Transverse colon (tissue), 4 donors: ENCODE measurements around the gene SGCB. TPM values are rescaled to one million over a fixed set of nuclear protein-coding genes. Genes with fewer than 3 reads are reported as not detected.

ENCODE experiments used
- DNase-seq: peaks from one replicate; pipeline ENCODE4 v3.0.0-alpha.2; 2019
- H3K27ac ChIP-seq, 4 donors: fragments of 200-600 bp; sonication (generic); 2 replicates each; pipeline ENCODE4 v1.5.1; 2016 to 2018; ENCODE audit warnings: inconsistent platforms in 4 of 4
- H3K27me3 ChIP-seq: fragments of 200-600 bp; sonication (generic); 2 replicates; pipeline ENCODE4 v1.5.1; 2017; ENCODE audit warnings: inconsistent platforms
- H3K36me3 ChIP-seq, 4 donors: fragments of 200-600 bp; sonication (generic); 2 replicates each; pipeline ENCODE4 v1.5.1; 2017 to 2019; ENCODE audit warnings: inconsistent platforms in 4 of 4
- H3K4me1 ChIP-seq, 4 donors: fragments of 200-600 bp; sonication (generic); 2 replicates each; pipeline ENCODE4 v1.5.1; 2017 to 2020; ENCODE audit warnings: inconsistent platforms in 4 of 4
- H3K4me3 ChIP-seq, 4 donors: fragments of 200-600 bp; sonication (generic); 1 replicate in 1 of 4; 2 replicates in 3 of 4; pipeline versions ENCODE4 v1.5.1 to v1.6.1; 2017 to 2019; ENCODE audit warnings: inconsistent platforms in 4 of 4
- H3K9me3 ChIP-seq, 2 donors: fragments of 200-600 bp; sonication (generic); 2 replicates each; pipeline ENCODE4 v1.5.1; 2017 to 2019; ENCODE audit warnings: inconsistent platforms in 2 of 2
- CTCF ChIP-seq, 5 experiments: fragments of 200-600 bp in 3 of 5; fragments of 450-650 bp in 2 of 5; sonication (generic) in 3 of 5; IDR thresholded peaks; 1 replicate in 2 of 5; 2 replicates in 3 of 5; pipeline ENCODE4 v1.5.1; 2016 to 2017; ENCODE audit warnings: antibody characterized with exemption in 5 of 5, inconsistent platforms in 3 of 5, mild to moderate bottlenecking in 2 of 5, moderate library complexity in 1 of 5
- EP300 ChIP-seq: sonication (generic); formaldehyde crosslinking; IDR thresholded peaks from one replicate; pipeline ENCODE4 v1.6.1; 2017; ENCODE audit warnings: antibody characterized with exemption, low read depth
- POLR2A ChIP-seq: fragments of 450-650 bp; IDR thresholded peaks from one replicate; pipeline ENCODE4 v1.6.1; 2016; ENCODE audit warnings: antibody characterized with exemption, mild to moderate bottlenecking, moderate library complexity
- POLR2AphosphoS5 ChIP-seq, 3 donors: sonication (generic); formaldehyde crosslinking; IDR thresholded peaks; one replicate each; pipeline ENCODE4 v1.6.1; 2016; ENCODE audit warnings: antibody characterized with exemption in 3 of 3
- WGBS, 2 donors: methylation state at CpG; one replicate each; pipeline ENCODE4 v1.1.5; 2018; ENCODE audit warnings: low coverage in 1 of 2; 5-methylcytosine and 5-hydroxymethylcytosine counted together
- in situ Hi-C, 4 donors: fragments of 200-750 bp; cut with MboI; loops; one replicate each; pipeline versions ENCODE4 v1.15.0 to v1.15.1; 2017; ENCODE audit warnings: low sequenced_read_pairs in 3 of 4, low pct_ligation_motif_present in 1 of 4, low pct_unique_long_range_greater_than_20kb in 1 of 4
- intact Hi-C: fragments of 100-400 bp; cut with DNase I; formaldehyde crosslinking; loops from one replicate; pipeline ENCODE4 v1.15.1; 2023; ENCODE audit warnings: low total_unique reads
- total RNA-seq, 4 donors: library from RNA; depleted of rRNA; stranded (reverse); fragments of >200 nt; gene quantifications; one replicate each; pipeline ENCODE4 v1.1.0, GENCODE V29; 2016

Gene SGCB
- total RNA-seq, 4 donors from 2014 or later = 4.9 to 26.4 (median 15.7) TPM

GRCh38 chr4:52014903-52015302 lies 23.2 kb downstream of the SGCB start:
- WGBS, 2 donors = 40 to 47% methylated on average over 1 of the region's 1 CpG
- no peak for TF ChIP-seq CTCF (IDR thresholded peaks at IDR 0.05)
- TF ChIP-seq EP300 = no peak
- TF ChIP-seq POLR2AphosphoS5 (IDR thresholded peaks at IDR 0.05) = no peak
- TF ChIP-seq POLR2A = no peak
- H3K36me3 ChIP-seq = no peaks in the 10 kb centered on the region
- in situ Hi-C loops = no loop called here
- intact Hi-C loops = no loop called here
- peaks cover 0 to 25% (median 9%) of the 10 kb centered on the region in 4 donors for H3K4me1 ChIP-seq
- H3K9me3 ChIP-seq = no peaks in the 10 kb centered on the region
- no peak overlapping the region for H3K4me3 ChIP-seq
- H3K27me3 ChIP-seq = no peaks in the 10 kb centered on the region
- no peak overlapping the region for H3K27ac ChIP-seq
- no peak for DNase-seq

- Histone ChIP-seq H3K36me3 (no peaks in the 10 kb centered on the region), H3K27ac (peak overlapping the region; percentile 20 to 50 (median 44)), H3K4me3 (no peak overlapping the region), H3K4me1 (peaks cover 0 to 24% (median 9%) of the 10 kb centered on the region in 4 donors), H3K9me3 (no peaks in the 10 kb centered on the region), H3K27me3 (no peaks in the 10 kb centered on the region)
- DNase-seq = no peak
- TF ChIP-seq EP300 (no peak), CTCF (IDR thresholded peaks at IDR 0.05) (no peak), POLR2AphosphoS5 (IDR thresholded peaks at IDR 0.05) (no peak), POLR2A (no peak)
- in situ Hi-C loops = no loop called here
- intact Hi-C loops = no loop called here
- 66 to 83% methylated on average over 1 of the region's 1 CpG for WGBS, 2 donors
Observed at GRCh38 chr4:52012651-52013050, 25.4 kb downstream of the SGCB start.

- peak overlapping the region in 2 of 4 donors; percentile 48 to 50 for H3K27ac ChIP-seq
- DNase-seq = no peak
- no peaks in the 10 kb centered on the region for H3K36me3 ChIP-seq
- no peaks in the 10 kb centered on the region for H3K27me3 ChIP-seq
- intact Hi-C loops (no loop called here), in situ Hi-C loops (no loop called here)
- H3K4me1 ChIP-seq = peaks cover 0 to 17% (median 7%) of the 10 kb centered on the region in 4 donors
- no peak overlapping the region for H3K4me3 ChIP-seq
- 59 to 80% methylated on average over 2 of the region's 2 CpGs for WGBS, 2 donors
- H3K9me3 ChIP-seq = no peaks in the 10 kb centered on the region
- TF ChIP-seq EP300 (no peak), POLR2A (no peak), POLR2AphosphoS5 (IDR thresholded peaks at IDR 0.05) (no peak), CTCF (IDR thresholded peaks at IDR 0.05) (no peak)
Observed at GRCh38 chr4:52010986-52011385, 27.1 kb downstream of the SGCB start.

- in situ Hi-C loops = no loop called here
- Histone ChIP-seq H3K4me3 (no peak overlapping the region), H3K36me3 (no peaks in the 10 kb centered on the region)
Observed at GRCh38 chr4:52006887-52007286, 31.2 kb downstream of the SGCB start.

More at GRCh38 chr4:52006887-52007286, 31.2 kb downstream of the SGCB start:
- DNase-seq = no peak
- WGBS, 2 donors = 96 to 100% methylated on average over 4 of the region's 4 CpGs
- intact Hi-C loops = no loop called here
- H3K27me3 ChIP-seq = no peaks in the 10 kb centered on the region
- H3K27ac ChIP-seq = no peak overlapping the region
- no peaks in the 10 kb centered on the region for H3K9me3 ChIP-seq
- TF ChIP-seq EP300 = no peak
- H3K4me1 ChIP-seq = peaks cover 0 to 8% (median under 1%) of the 10 kb centered on the region in 4 donors
